Measurements from ENCODE around the gene GDPD3.

DNA sequence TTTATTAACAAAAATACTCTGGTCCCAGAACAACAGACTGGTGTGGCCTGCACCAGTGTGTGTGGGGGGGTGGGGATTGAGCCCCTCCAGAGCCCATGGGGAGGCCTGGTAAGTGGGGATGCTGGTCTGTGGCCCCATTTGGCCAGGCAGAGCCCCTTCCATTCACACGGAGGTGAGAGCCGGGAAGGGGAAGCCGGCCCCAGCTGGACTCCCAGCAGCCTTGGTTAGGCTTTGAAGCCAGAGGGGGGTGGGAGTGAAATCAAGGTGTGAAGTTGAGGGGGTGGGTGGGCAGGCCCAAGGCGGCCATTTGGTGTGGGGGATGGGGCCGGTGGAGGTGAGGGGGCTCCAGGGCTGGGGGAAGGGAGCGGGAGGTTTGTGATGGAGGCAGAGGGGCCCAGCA lies 27.5 kb downstream of the GDPD3 start:
- TF ChIP-seq, protein P1, sequence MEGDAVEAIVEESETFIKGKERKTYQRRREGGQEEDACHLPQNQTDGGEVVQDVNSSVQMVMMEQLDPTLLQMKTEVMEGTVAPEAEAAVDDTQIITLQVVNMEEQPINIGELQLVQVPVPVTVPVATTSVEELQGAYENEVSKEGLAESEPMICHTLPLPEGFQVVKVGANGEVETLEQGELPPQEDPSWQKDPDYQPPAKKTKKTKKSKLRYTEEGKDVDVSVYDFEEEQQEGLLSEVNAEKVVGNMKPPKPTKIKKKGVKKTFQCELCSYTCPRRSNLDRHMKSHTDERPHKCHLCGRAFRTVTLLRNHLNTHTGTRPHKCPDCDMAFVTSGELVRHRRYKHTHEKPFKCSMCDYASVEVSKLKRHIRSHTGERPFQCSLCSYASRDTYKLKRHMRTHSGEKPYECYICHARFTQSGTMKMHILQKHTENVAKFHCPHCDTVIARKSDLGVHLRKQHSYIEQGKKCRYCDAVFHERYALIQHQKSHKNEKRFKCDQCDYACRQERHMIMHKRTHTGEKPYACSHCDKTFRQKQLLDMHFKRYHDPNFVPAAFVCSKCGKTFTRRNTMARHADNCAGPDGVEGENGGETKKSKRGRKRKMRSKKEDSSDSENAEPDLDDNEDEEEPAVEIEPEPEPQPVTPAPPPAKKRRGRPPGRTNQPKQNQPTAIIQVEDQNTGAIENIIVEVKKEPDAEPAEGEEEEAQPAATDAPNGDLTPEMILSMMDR (IDR thresholded peaks at IDR 0.05): no peak
- TF ChIP-seq POLR2AphosphoS5 (IDR thresholded peaks at IDR 0.05; ENCODE audit: insufficient read depth in 1 of 2, low read depth in 1 of 2): no peak

Measured in vagina (tissue), 2 donors.